GM18873 (cell line): Measurements from ENCODE around the gene CENPX.
"Not testable (repeated sequence)": the region's sequence is repeated elsewhere in the genome, so short reads cannot be mapped to it uniquely, and the experiment has no call there.

Source experiments
- ATAC-seq: cut with Tn5 transposase; IDR thresholded peaks from one replicate; pipeline ENCODE4 v1.9.1; 2021; ENCODE audit warnings: mild to moderate bottlenecking, moderate library complexity, moderate number of reproducible peaks; ENCODE audit not compliant: unreplicated experiment, low FRiP score

Gene CENPX

DNA sequence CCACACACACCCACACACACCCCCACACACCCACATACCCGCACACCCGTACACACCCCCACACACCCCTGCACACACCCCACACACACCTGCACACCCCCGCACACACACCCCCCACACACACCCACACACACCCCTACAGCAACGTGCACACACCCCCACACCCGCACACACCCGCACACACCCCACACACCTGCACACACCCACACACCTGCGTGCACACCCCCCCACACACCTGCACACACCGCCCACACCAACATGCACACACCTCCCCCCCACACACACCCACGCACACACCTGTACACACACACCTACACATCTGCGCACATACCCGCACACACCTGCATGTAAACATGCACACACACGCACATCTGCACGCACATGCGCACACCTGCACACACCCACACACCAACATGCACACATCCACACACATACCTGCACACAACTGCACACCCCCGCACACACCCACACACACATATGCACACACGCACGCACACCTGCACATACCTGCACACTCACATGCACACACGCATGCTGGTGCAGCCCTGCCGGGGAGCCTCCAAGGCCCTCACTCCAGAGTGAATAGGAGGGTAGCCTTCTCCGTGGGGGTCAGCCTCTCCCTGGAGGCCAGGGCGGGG lies 37.8 kb downstream of the CENPX start:
- no peak for ATAC-seq

DNA sequence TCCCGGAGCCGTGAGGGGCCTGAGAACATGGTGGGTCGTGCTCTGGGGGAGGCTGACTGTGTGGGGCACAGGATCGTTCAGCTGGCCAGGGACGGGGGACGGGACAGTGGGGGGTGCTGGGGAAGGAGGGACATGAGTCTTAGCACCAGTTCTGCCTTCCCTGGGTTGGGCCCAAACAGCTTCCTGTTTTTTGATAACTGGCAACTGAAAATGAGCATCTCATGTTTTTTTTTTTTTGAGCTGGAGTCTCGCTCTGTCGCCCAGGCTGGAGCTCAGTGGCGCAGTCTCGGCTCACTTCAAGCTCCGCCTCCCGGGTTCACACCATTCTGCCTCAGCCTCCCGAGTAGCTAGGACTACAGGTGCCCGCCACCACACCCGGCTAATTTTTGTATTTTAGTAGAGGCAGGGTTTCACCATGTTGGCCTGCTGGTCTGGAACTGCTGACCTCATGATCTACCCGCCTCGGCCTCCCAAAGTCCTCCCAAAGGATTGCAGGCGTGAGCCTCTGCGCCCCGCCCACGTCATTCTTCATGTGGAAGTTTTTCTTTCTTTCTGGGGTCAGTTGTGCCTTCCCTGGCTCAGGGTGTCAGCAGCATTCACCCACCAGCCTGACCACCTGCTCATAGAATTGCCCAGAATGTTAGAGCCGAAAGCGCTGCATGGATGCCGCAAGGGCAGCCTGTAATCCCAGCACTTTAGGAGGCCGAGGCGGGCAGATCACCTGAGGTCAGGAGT lies 38.9 kb downstream of the CENPX start:
- ATAC-seq: no peak

DNA sequence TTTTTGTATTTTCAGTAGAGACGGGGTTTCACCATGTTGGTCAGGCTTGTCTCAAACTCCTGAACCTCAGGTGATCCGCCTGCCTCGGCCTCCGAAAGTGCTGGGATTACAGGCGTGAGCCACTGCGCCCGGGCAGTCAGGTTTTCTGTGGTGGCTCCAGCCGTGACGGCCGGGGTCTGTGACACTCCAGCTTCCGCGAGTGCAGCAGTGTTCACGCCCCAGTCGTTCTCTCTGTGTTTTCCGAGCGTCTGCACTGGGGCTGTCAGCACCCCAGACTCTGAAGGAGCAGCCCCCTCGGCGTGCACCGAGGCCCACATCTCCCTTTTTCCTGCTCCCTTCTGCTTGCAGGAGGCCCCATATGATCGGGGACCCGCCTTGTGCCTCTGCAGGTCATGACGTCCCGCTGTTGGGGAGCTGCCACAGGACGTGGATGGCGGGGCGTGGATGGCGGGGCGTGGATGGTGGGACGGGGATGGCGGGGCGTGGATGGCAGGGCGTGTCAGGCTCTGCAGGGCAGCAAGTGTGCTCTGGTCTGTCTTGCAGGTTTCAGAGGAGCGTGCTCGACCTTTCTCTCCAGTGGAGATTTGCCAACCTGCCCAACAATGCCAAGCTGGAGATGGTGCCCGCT lies 39.6 kb downstream of the CENPX start:
- ATAC-seq: no peak

DNA sequence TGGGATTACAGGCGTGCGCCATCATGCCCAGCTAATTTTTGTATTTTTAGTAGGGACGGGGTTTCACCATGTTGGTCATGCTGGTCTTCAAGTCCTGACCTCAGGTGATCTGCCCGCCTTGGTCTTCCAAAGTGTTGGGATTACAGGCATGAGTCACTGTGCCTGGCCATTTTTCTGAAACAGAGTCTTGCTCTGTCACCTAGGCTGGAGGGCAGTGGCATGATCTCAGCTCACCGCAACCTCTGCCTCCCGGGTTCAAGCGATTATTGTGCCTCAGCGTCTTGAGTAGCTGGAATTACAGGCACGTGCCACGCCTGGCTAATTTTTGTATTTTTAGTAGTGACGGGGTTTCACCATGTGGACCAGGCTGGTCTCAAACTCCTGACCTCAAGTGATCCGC lies 41.2 kb downstream of the CENPX start:
- not testable (repeated sequence) for ATAC-seq

DNA sequence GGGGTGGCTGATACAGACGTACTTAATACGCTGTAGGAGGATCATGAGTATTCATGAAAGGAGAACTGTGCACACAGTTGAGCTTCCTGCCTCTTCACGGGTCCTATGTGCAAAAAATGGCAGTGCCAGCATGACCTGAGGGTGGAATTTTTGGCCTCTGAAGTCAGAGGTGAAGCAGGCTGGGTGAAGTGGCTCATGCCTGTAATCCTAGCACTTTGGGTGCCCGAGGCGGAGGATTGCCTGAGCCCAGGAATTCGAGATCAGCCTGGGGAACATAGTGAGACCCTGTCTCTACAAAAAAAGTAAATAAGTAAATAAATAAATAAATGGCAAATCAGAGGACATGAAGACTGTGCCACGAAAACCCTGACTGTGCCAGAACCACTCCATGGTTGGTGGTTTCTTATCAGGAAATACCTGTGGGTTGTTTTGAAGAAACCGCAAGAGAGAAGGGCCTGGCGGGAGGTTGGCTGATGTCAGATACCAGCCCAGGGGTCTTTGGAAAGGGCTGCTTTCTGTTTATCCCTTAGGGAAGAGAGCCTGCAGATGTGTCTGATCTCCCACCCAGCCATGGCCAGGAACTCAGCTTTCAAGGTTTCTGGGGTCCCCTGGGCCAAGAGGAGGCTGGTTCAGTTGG lies 41.9 kb downstream of the CENPX start:
- ATAC-seq: no peak

DNA sequence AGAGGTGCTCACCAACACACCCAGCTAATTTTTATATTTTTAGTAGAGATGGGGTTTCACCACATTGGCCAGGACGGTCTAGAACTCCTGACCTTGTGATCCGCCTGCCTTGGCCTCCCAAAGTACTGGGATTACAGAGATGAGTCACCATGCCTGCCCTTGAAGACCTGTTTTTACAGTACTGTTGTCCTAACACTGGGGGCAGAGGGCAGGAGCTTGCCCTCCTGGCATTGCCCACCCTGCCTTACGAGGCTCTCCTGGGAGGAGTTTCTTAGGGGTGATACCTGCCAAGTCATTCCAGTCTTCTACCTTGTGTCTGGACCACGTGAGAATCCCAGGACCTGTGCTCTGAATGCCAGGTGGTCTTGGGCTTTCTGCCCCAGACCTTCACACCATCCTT lies 42.6 kb downstream of the CENPX start:
- ATAC-seq: no peak

DNA sequence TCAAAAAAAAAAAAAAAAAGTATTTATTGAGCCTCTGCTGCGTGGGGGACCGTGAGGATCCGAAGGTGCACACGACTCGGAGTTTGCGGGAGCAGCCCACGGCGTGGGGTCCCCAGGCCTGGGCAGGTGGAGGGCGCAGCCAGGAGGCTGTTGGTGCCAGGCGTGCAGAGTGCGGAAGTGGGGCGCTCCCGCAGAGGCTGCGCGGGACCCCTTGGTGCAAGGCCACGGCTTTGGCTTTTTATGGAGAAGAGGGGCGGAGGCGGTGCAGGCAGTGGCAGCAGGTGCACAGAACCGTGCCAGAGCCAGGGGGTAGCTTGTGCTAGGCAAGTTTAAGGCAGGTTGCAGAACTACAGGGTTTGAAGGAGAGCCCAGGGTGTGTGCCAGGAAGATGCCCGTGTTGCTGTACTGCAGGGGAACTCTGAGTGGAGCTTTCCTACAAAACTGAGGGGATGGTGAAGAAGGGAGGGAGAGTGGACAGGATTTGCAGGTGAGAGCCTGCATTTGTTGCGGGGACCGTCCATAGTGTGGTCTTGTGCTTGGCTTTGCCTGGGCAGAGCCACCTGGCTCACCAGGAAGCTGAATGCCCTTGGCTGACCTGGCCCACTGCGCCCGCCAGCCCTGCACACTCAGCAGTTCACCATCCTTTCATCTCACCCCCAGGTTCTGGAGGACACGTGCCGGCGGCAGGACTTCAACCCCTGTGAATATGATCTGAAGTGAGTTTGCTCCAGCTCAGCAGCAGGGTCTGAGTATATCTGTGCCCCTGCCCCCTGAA lies 44.0 kb downstream of the CENPX start:
- ATAC-seq: no peak

DNA sequence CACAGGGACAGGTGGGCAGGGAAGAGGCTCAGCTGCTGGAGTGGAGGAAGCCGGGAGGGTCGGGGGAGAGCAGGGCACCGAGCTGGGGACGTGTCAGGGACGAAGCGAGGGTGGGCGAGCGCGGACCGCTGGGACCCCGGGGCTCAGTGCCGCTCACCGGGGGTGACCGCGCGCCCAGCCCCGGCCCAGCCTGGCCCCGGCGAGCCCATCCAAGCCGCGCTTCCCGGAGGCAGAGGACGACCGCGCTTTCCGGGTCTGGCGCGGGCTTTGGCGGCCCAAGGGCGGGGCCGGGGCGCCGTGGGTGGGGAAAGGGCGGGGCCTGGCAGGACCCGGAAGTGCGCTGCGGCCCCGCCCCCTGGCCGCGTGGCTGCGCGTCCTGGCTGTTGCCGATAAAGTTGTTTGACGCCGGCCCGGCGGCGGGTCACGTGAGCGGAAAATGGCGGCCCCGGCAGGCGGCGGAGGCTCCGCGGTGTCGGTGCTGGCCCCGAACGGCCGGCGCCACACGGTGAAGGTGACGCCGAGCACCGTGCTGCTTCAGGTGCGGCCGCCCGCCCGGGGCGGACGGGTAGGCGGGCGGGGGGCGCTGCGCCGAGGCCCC lies 45.4 kb downstream of the CENPX start, which contains the start of gene ASPSCR1:
Gene ASPSCR1 (plus strand): TSS at position 419 of the 598 bp plus-strand sequence. CDS start 18 bp downstream, at position 437.
- peak; percentile 65 for ATAC-seq

DNA sequence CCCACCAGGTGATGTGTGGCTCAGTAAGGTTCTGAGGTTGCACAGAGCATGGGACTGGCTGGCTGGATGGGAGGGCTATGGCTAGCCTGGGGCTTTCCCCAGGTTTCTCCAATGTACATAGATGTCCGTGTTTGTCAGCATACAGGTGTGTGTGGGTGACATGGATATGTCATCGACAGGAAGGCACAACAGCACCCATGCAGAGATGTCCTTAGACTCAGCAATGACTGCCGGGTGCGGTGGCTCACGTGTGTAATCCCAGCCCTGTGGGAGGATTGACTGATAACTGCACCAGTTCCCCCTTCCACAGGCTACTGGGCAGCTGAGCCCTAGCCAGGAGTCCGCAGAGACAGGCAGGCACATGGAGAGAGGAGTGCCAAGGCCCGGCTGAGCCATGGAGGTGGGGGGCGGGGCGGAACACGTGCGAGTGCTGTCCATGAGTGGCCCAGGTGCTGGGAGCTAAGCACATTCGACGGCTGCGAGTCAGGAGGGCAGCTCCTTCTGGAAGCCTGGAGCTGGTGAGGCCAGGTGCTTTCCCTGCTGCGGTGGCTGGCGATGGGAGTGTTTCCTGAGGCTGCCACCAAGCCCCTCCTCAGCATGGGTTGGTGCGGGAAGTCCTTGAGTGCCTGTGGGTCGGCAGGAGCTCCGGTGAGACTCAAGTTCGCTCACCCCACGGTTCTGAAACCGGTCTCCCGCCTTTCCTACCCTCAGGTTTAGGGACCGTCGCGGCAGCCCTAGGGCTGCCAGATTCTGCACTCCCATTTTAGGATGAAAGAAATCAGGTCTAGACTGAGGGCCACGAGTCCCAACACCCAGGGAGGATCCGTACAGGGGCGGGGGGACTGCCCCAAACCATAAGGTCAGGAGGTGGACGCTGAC lies 46.1 kb downstream of the CENPX start:
- peak; percentile 17 for ATAC-seq

DNA sequence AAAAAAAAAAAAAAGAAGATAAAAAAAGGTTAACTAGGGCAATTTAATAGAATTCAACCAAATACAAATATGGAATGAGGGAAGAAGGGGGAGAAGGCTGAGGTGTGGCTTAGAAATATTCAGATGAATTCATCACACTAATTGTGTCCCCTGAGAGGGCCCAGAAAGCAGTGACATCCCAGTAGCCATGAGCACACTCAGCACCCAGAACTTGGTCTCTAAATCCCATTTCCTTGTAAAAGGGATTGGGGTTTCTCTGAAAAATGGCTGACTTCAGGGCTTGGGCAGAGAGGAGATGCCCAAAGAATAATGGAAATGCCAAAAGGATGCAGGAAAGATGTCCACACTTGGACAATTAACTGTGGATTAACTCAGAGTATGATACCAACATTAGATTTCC lies 49.2 kb downstream of the CENPX start:
- no peak for ATAC-seq

DNA sequence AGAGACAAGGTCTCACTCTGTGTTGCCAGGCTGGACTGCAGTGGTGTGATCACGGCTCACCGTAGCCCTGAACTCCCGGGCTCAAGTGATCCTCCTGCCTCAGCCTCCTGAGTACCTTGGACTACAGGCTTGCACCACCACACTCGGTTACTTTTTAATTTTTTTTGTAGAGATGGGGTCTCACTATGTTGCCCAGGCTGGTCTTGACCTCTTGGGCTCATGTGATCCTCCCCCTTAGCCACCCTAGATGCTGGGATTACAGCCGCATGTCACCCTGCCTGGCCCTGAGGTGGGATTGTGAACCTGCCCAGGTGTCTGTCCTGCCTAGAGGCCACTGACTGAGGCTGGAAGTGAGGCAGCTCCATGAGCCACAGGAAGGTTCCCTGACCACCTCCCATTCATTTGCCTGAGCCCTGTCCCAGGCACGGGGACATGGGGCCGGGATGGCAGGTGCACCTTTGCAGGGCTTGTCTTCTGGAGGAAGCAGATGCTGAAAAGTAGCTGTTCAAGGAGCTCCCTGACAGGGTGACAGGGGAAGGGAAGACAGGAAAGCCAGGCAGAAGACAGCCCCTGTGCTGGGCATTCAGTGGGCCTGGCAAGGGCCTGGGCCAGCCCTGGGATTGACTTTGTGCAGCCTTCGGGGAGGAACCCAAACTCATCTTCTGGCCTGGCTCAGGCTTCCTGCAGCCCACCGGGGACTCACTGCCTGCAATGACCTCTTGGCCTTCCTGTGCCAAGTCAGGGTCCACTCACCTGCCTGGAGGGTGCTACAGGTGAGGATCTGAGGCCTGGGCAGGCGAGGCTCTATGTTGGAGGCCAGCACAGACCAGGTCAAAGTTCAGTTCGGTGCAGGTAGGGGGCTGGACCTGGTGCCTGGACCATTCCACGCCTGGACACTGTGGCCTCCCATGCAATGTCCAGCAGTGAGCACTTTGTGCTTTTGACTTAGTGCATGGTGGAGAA lies 53.5 kb downstream of the CENPX start:
- no peak for ATAC-seq
